A673 (cell line): ENCODE measurements around the gene DNASE1.

ENCODE experiments used
- EZH2 ChIP-seq: fragments of 200-600 bp; sonication (generic); IDR thresholded peaks from 2 replicates; pipeline ENCODE4 v1.6.1; 2017; ENCODE audit warnings: borderline replicate concordance, low read depth, mild to moderate bottlenecking, mixed read lengths, antibody characterized with exemption, low read length; ENCODE audit not compliant: poor library complexity, severe bottlenecking
- TF ChIP-seq, protein P1 (sequence below): fragments of 300-800, 200-600 bp; sonication (generic); conservative IDR thresholded peaks from 2 replicates; pipeline ENCODE4 v1.5.1; 2017; ENCODE audit warnings: low read depth, mild to moderate bottlenecking, antibody characterized with exemption, low read length, moderate library complexity, mixed read lengths

DNA sequence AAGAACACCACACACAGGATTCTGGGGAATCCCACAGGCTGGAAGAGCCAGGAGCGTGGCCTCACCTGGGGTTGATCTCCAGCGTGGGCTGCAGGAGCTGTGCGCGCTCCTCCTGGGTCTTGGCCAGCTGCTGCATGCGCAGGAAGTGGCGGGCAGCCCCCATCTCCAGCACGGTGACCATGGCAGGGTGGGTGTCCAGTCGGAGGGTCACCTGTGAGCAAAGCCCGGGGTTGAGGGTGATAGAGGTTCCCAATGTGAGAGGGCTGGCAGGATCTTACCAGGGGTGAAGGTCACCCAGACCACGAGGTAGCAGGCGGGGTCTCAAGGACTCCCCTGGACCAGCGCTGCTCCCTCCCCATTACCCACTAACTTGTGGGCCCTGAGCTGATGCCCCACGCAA, 7.4 kb downstream of the DNASE1 start:
- TF ChIP-seq, protein P1, sequence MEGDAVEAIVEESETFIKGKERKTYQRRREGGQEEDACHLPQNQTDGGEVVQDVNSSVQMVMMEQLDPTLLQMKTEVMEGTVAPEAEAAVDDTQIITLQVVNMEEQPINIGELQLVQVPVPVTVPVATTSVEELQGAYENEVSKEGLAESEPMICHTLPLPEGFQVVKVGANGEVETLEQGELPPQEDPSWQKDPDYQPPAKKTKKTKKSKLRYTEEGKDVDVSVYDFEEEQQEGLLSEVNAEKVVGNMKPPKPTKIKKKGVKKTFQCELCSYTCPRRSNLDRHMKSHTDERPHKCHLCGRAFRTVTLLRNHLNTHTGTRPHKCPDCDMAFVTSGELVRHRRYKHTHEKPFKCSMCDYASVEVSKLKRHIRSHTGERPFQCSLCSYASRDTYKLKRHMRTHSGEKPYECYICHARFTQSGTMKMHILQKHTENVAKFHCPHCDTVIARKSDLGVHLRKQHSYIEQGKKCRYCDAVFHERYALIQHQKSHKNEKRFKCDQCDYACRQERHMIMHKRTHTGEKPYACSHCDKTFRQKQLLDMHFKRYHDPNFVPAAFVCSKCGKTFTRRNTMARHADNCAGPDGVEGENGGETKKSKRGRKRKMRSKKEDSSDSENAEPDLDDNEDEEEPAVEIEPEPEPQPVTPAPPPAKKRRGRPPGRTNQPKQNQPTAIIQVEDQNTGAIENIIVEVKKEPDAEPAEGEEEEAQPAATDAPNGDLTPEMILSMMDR: no peak
- TF ChIP-seq EZH2: no peak
